Measurements from ENCODE around the gene USP33.
"Not testable (repeated sequence)": the region's sequence is repeated elsewhere in the genome, so short reads cannot be mapped to it uniquely, and the experiment has no call there.

The USP33 gene

GRCh38 chr1:77716065-77716464, 43.6 kb downstream of the USP33 start:
- H3K4me2 ChIP-seq (ENCODE audit: low read length) = no peak overlapping the region
- H3K27ac ChIP-seq (ENCODE audit: low read depth, low read length) = no peak overlapping the region
- TF ChIP-seq, protein P1, sequence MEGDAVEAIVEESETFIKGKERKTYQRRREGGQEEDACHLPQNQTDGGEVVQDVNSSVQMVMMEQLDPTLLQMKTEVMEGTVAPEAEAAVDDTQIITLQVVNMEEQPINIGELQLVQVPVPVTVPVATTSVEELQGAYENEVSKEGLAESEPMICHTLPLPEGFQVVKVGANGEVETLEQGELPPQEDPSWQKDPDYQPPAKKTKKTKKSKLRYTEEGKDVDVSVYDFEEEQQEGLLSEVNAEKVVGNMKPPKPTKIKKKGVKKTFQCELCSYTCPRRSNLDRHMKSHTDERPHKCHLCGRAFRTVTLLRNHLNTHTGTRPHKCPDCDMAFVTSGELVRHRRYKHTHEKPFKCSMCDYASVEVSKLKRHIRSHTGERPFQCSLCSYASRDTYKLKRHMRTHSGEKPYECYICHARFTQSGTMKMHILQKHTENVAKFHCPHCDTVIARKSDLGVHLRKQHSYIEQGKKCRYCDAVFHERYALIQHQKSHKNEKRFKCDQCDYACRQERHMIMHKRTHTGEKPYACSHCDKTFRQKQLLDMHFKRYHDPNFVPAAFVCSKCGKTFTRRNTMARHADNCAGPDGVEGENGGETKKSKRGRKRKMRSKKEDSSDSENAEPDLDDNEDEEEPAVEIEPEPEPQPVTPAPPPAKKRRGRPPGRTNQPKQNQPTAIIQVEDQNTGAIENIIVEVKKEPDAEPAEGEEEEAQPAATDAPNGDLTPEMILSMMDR (IDR thresholded peaks at IDR 0.05; ENCODE audit: low read depth, low read length, poor library complexity, severe bottlenecking) = no peak
- no peak for TF ChIP-seq EZH2phosphoT487 (IDR thresholded peaks at IDR 0.05; ENCODE audit: borderline replicate concordance, low read length)
- no peaks in the 10 kb centered on the region for H3K79me2 ChIP-seq (ENCODE audit: control insufficient read depth, low read length)
- no peaks in the 10 kb centered on the region for H3K9me3 ChIP-seq (ENCODE audit: control insufficient read depth, insufficient read depth, low read length)
- no peaks in the 10 kb centered on the region for H3K27me3 ChIP-seq (ENCODE audit: control insufficient read depth, low read length)
- H3K9me2 ChIP-seq (replicated peaks; ENCODE audit: control insufficient read depth, low read length) = no peaks in the 10 kb centered on the region
- H3K36me3 ChIP-seq (ENCODE audit: control insufficient read depth, low read length) = peaks cover 57% of the 10 kb centered on the region
- no peaks in the 10 kb centered on the region for H4K20me1 ChIP-seq (ENCODE audit: control insufficient read depth, insufficient read depth, low read depth, low read length)
- no peaks in the 10 kb centered on the region for H3K4me1 ChIP-seq (ENCODE audit: control insufficient read depth, low read length)
- no peak overlapping the region for H3K4me3 ChIP-seq (ENCODE audit: low read length)
- H3F3A ChIP-seq (ENCODE audit: control insufficient read depth, insufficient read depth) = no peaks in the 10 kb centered on the region

- no peak overlapping the region for H3K4me3 ChIP-seq (ENCODE audit: low read length)
- H3K79me2 ChIP-seq (ENCODE audit: control insufficient read depth, low read length) = no peaks in the 10 kb centered on the region
- TF ChIP-seq, protein P1 (IDR thresholded peaks at IDR 0.05; ENCODE audit: low read depth, low read length, poor library complexity, severe bottlenecking) = no peak
- TF ChIP-seq EZH2phosphoT487 (IDR thresholded peaks at IDR 0.05; ENCODE audit: borderline replicate concordance, low read length) = no peak
- peaks cover 62% of the 10 kb centered on the region for H3K36me3 ChIP-seq (ENCODE audit: control insufficient read depth, low read length)
- H3K4me2 ChIP-seq (ENCODE audit: low read length) = no peak overlapping the region
- H3F3A ChIP-seq (ENCODE audit: control insufficient read depth, insufficient read depth) = no peaks in the 10 kb centered on the region
- H3K27me3 ChIP-seq (ENCODE audit: control insufficient read depth, low read length) = no peaks in the 10 kb centered on the region
- no peaks in the 10 kb centered on the region for H3K9me2 ChIP-seq (replicated peaks; ENCODE audit: control insufficient read depth, low read length)
- H3K4me1 ChIP-seq (ENCODE audit: control insufficient read depth, low read length) = no peaks in the 10 kb centered on the region
- no peak overlapping the region for H3K27ac ChIP-seq (ENCODE audit: low read depth, low read length)
- no peaks in the 10 kb centered on the region for H3K9me3 ChIP-seq (ENCODE audit: control insufficient read depth, insufficient read depth, low read length)
- H4K20me1 ChIP-seq (ENCODE audit: control insufficient read depth, insufficient read depth, low read depth, low read length) = no peaks in the 10 kb centered on the region
These were observed 49.9 kb downstream of the USP33 start for GRCh38 chr1:77709727-77710126.

DNA sequence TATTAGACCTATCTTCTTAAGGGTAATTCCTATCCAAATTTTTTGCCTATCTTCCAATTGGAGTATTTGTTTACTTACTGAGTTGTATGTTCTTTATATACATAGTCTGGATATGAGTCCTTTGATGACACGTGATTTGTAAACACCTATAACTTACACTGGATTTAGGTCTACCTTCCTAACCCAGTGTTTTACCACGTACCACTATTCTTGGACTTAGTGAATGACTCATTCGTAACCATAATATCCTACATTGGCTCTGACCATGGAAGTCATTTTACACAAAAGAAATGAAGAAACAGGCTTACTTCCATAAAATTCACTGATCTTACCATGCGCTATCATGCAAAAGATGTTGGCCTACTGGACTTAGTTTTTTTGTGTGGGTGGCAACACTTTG, 53.3 kb downstream of the USP33 start:
- Histone ChIP-seq H3K27me3 (ENCODE audit: control insufficient read depth, low read length) (no peaks in the 10 kb centered on the region), H3K36me3 (ENCODE audit: control insufficient read depth, low read length) (peaks cover 35% of the 10 kb centered on the region), H3K27ac (ENCODE audit: low read depth, low read length) (no peak overlapping the region), H3K4me1 (ENCODE audit: control insufficient read depth, low read length) (no peaks in the 10 kb centered on the region), H3K4me2 (ENCODE audit: low read length) (no peak overlapping the region), H4K20me1 (ENCODE audit: control insufficient read depth, insufficient read depth, low read depth, low read length) (no peaks in the 10 kb centered on the region), H3K9me2 (replicated peaks; ENCODE audit: control insufficient read depth, low read length) (no peaks in the 10 kb centered on the region), H3K4me3 (ENCODE audit: low read length) (no peak overlapping the region), H3K79me2 (ENCODE audit: control insufficient read depth, low read length) (no peaks in the 10 kb centered on the region), H3F3A (ENCODE audit: control insufficient read depth, insufficient read depth) (no peaks in the 10 kb centered on the region), H3K9me3 (ENCODE audit: control insufficient read depth, insufficient read depth, low read length) (no peaks in the 10 kb centered on the region)
- no peak for TF ChIP-seq EZH2phosphoT487 (IDR thresholded peaks at IDR 0.05; ENCODE audit: borderline replicate concordance, low read length)
- TF ChIP-seq, protein P1 (IDR thresholded peaks at IDR 0.05; ENCODE audit: low read depth, low read length, poor library complexity, severe bottlenecking) = no peak

- Histone ChIP-seq H3K9me2 (replicated peaks; ENCODE audit: control insufficient read depth, low read length) (no peaks in the 10 kb centered on the region), H3K4me2 (ENCODE audit: low read length) (no peak overlapping the region), H3F3A (ENCODE audit: control insufficient read depth, insufficient read depth) (no peaks in the 10 kb centered on the region), H4K20me1 (ENCODE audit: control insufficient read depth, insufficient read depth, low read depth, low read length) (no peaks in the 10 kb centered on the region), H3K27me3 (ENCODE audit: control insufficient read depth, low read length) (no peaks in the 10 kb centered on the region), H3K4me3 (ENCODE audit: low read length) (no peak overlapping the region), H3K27ac (ENCODE audit: low read depth, low read length) (no peak overlapping the region), H3K79me2 (ENCODE audit: control insufficient read depth, low read length) (no peaks in the 10 kb centered on the region), H3K4me1 (ENCODE audit: control insufficient read depth, low read length) (no peaks in the 10 kb centered on the region), H3K9me3 (ENCODE audit: control insufficient read depth, insufficient read depth, low read length) (no peaks in the 10 kb centered on the region), H3K36me3 (ENCODE audit: control insufficient read depth, low read length) (peaks cover 21% of the 10 kb centered on the region)
- no peak for TF ChIP-seq EZH2phosphoT487 (IDR thresholded peaks at IDR 0.05; ENCODE audit: borderline replicate concordance, low read length)
- TF ChIP-seq, protein P1 (IDR thresholded peaks at IDR 0.05; ENCODE audit: low read depth, low read length, poor library complexity, severe bottlenecking) = no peak
These were observed 54.9 kb downstream of the USP33 start for GRCh38 chr1:77704736-77705135.

DNA sequence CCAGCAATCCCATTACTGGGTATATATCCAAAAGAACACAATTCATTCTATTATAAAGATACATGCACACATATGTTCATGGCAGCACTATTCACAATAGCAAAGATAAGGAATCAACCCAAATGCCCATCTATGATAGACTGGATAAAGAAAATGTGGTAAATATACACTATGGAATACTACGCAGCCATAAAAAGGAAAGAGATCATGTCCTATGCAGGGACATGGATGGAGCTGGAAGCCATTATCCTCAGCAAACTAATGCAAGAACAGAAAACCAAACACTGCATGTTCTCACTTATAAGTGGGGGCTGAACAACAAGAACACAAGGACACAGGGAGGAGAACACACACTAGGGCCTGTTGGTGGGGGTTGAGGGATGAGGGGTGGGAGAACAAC, 60.0 kb downstream of the USP33 start:
- H3K9me2 ChIP-seq (replicated peaks; ENCODE audit: control insufficient read depth, low read length); H3K4me2 ChIP-seq (ENCODE audit: low read length); H3K79me2 ChIP-seq (ENCODE audit: control insufficient read depth, low read length); H3K4me3 ChIP-seq (ENCODE audit: low read length); H3K27me3 ChIP-seq (ENCODE audit: control insufficient read depth, low read length); H3K4me1 ChIP-seq (ENCODE audit: control insufficient read depth, low read length); H4K20me1 ChIP-seq (ENCODE audit: control insufficient read depth, insufficient read depth, low read depth, low read length); H3K36me3 ChIP-seq (ENCODE audit: control insufficient read depth, low read length); H3K27ac ChIP-seq (ENCODE audit: low read depth, low read length); H3K9me3 ChIP-seq (ENCODE audit: control insufficient read depth, insufficient read depth, low read length); H3F3A ChIP-seq (ENCODE audit: control insufficient read depth, insufficient read depth): not testable (repeated sequence)

All from DOHH2 (cell line).